ENCODE results near the gene DNAJC4.

DNA sequence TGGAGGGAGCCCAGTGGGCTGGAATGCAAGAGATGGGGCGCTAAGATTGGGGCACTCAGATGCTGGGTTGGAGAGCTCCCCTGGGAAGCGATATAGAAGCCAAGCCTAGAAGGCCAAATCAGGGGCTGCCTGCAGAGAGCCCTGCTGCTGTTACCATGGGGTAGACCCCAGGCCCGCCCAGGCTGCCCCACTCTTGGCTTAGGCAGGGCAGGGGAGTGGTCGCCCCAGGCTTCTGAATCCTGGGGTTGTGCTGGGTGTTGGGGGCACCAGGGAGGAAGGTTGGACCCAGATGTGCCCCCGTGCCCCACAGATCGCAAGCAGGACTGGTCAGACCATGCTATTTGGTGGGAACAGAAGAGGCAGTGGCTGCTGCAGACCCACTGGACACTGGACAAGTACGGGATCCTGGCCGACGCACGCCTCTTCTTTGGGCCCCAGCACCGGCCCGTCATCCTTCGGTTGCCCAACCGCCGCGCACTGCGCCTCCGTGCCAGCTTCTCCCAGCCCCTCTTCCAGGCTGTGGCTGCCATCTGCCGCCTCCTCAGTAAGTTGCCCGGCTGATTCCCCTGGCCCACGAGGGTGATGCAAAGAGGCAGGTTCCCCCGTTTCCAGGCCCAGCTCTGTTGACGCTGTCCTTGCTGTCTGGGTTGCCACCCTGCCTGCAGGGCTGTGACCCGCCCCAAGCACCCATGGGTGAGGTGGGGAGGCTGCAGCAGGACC, 19.9 kb upstream of the DNAJC4 start:
- TF ChIP-seq, protein P1, sequence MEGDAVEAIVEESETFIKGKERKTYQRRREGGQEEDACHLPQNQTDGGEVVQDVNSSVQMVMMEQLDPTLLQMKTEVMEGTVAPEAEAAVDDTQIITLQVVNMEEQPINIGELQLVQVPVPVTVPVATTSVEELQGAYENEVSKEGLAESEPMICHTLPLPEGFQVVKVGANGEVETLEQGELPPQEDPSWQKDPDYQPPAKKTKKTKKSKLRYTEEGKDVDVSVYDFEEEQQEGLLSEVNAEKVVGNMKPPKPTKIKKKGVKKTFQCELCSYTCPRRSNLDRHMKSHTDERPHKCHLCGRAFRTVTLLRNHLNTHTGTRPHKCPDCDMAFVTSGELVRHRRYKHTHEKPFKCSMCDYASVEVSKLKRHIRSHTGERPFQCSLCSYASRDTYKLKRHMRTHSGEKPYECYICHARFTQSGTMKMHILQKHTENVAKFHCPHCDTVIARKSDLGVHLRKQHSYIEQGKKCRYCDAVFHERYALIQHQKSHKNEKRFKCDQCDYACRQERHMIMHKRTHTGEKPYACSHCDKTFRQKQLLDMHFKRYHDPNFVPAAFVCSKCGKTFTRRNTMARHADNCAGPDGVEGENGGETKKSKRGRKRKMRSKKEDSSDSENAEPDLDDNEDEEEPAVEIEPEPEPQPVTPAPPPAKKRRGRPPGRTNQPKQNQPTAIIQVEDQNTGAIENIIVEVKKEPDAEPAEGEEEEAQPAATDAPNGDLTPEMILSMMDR (IDR thresholded peaks at IDR 0.05; ENCODE audit: poor library complexity), result no peak
- no peak for TF ChIP-seq EZH2phosphoT487 (IDR thresholded peaks at IDR 0.05; ENCODE audit: low read depth, severe bottlenecking, unreplicated experiment)

All from hepatocyte (in vitro differentiated cells).